Eye (tissue), 1 donor: Measurements from ENCODE around the gene CCDC28A.

Experiments
- DNase-seq: peaks from one replicate; pipeline ENCODE4 v3.0.0-alpha.2; 2015

Gene CCDC28A

GRCh38 chr6:138796771-138797170, 23.2 kb downstream of the CCDC28A start:
- no peak for DNase-seq

GRCh38 chr6:138797806-138798446, 24.4 kb downstream of the CCDC28A start:
- no peak for DNase-seq

- DNase-seq, result no peak
Observed at GRCh38 chr6:138800377-138801150, 27.0 kb downstream of the CCDC28A start.

GRCh38 chr6:138803331-138803730, 29.8 kb downstream of the CCDC28A start:
- DNase-seq, result no peak

DNA sequence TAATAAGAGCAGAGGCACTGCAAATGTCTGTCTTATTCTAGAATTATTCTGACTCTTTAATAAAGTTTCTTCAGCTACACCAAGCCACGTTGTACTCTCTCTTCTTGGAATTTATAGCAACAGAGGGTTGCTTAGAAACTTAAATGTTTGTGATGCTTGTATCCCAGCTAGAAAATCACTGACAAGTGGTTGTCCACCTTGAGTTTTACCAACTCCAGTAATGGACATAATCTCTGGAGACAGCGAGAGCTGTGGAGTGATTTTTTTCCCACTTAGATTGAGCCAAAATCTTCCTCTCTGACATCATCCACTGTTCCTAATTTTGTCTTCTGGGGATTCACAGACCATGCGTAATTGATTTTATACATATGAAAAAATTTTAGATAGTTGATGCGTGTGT, 30.3 kb downstream of the CCDC28A start:
- DNase-seq, result peak; percentile 48

DNA sequence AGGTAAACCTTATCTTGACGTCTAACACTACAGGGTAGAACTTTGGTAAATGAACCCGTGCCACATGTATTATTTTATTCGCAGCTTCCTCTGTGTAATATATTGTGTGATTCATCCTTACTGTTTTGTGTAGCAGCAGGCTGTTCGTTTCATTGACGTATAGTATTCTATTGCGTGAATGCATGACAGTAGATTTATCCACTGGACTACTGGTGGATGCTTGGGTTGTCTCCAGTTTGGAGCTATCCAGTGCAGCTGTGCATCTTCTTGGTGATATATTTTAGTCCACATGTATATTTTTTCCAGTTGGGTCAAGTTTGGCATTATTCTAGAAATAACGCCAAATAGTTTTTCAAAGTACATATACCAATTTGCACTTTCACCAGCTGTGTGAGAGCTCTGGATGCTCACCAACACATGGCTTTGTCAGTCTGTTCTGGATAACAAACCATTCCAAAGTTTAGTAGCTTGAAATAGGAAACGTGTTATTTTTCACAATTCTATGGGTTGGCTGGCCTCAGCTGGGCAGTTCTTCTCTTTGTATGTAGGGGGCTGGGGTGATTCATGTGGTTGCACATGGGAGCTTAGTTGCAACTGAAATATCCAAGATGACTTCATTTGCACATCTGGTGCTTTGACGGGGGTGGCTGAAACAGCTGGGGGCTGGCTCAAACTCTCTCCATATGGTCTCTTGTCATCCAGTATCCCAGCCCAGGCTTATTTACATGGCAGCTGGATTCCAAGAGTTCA, 31.6 kb downstream of the CCDC28A start:
- DNase-seq, result peak; percentile 46

GRCh38 chr6:138806889-138807288, 33.3 kb downstream of the CCDC28A start:
- DNase-seq, result no peak

DNA sequence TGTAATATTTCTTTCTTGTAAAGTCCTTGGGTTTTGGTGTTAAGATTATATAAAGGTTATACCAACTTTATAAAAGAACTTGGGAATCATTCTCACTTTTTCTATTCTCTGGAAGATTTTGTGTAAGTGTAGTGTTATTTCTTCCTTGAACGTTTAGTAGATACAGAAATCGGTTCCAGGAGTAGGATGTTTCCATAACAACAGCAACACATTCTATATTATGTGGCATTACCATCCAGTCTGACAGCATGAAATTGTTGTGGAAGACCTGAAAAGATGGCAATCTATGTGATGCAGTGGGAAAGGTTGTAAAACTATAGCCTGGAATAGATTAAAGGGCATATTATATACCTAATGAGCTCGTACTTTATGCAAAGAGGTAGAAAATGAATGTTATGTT, 36.1 kb downstream of the CCDC28A start:
- DNase-seq, result no peak

DNA sequence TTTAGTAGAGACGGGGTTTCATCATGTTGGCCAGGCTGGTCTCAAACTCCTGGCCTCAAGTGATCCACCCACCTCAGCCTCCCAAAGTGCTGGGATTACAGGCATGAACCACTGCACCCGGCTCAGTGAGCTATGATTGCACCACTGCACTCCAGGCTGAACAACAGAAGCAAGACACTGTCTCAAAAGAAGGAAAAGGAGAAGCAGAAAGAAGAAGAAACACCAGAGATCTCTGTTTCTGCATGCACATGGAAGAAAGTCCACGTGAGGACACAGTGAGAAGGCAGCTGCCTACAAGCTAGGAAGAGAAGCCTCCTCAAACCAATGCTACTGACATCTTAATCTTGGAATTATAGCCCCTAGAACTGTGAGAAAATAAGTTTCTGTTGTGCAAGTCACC, 38.3 kb downstream of the CCDC28A start:
- no peak for DNase-seq

- no peak for DNase-seq
Observed at GRCh38 chr6:138814179-138814834, 40.7 kb downstream of the CCDC28A start.

DNA sequence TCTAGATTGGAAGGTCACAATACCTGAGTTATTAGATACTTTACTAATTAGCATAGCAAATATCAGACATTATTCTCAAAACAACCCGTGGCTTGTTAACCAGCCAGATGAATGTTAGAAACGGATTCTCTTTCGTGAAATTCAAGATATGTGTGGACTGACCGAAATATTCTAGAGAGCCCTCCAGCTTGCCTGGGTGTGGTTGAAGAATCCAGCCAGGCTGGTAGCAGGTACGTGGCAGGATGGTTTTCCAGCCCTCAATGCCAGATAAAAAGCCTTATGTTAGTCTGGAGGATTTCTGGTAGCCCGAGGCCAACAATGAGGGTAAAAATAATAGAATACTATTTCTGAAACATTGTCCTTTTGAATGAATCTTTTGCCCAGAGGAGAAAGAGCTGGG, 41.7 kb downstream of the CCDC28A start:
- no peak for DNase-seq

DNA sequence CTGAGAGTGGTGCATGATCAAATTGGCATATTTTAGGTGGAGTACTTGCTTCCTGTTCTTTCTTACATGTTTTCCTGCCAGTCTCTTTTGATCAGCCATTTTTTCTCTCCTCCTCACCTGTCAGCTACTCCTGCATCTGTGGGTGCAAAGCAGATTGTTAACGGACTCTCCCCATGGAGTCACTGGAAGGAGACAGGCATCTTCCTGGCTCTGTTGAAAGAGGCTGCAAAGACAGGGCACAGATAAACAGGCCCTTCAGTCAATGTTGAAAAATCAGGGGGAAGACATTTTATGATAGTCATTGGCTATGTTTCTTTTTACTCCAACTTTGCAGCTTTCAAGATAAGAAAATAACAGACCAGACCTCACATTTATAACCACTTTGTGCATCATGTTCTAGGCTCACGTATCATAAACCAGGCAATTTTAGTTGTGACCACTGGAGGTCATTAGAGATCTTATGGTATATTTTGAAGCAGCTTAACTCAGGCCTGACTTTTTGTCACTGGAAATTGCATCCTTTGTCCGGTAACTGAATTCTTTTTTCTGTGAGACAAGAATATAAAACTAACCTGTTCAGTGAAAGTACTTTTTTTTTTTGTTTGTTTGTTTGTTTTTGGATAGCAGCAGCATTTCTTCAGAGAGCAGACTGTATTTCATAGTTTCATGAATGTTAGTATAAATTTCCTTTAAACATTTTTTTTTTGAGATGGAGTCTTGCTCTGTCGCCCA, 42.4 kb downstream of the CCDC28A start:
- DNase-seq, result peak; percentile 77

- peak; percentile 62 for DNase-seq
Observed at GRCh38 chr6:138817799-138818198, 44.2 kb downstream of the CCDC28A start.

- no peak for DNase-seq
Observed at GRCh38 chr6:138818496-138819194, 45.1 kb downstream of the CCDC28A start.

GRCh38 chr6:138821519-138821918, 48.0 kb downstream of the CCDC28A start:
- DNase-seq, result no peak

- DNase-seq, result no peak
Observed at GRCh38 chr6:138824482-138825144, 51.0 kb downstream of the CCDC28A start.

GRCh38 chr6:138830248-138830647, 56.7 kb downstream of the CCDC28A start:
- no peak for DNase-seq

GRCh38 chr6:138832182-138832581, 58.6 kb downstream of the CCDC28A start:
- DNase-seq, result no peak

DNA sequence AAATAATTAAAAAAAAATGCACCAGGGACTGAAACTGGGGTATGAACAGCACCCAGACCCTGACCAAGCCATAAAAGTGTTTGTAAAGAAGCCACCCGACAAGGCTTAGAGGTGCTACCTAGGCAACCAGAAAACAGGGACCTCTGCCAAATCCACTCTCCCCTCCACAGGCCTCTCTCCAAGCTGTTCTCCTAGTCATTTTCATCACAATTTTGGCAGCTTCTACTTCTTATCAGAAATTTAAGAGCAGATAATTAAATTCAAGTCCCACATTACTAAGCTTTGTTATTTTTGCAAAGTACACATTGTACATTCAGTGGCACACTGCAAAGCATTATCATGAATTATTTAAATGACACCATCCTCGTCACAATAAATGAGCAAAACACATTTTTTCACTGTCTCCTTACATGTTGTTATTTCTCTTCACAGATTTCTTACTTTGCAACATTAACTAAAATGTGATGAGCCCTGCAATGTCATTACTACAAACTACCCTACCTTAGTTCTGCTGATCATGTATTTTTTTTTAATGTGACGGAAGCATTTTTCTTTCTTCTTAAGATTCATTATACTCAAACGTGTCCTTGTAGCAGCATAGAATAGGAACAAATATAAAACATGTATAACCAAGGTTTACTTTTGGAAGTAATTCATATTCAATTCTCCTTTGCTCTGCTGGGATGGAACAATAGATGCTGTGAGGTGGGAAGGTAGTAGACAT, 60.4 kb downstream of the CCDC28A start:
- peak; percentile 73 for DNase-seq

- no peak for DNase-seq
Observed at GRCh38 chr6:138837246-138837645, 63.7 kb downstream of the CCDC28A start.
